Measurements from ENCODE around the gene TRIM2.

TRIM2 gene

GRCh38 chr4:153238135-153238919, 34.1 kb downstream of the TRIM2 start:
- H3F3A ChIP-seq (ENCODE audit: insufficient read depth, low read length): no peaks in the 10 kb centered on the region
- no peaks in the 10 kb centered on the region for H3K27me3 ChIP-seq (replicated peaks; ENCODE audit: insufficient read depth, low read length)
- H3K4me3 ChIP-seq (ENCODE audit: low read length): no peak overlapping the region
- H3K9ac ChIP-seq (ENCODE audit: low read length): no peak overlapping the region
- H3K79me2 ChIP-seq (ENCODE audit: low read length): no peaks in the 10 kb centered on the region
- H3K9me2 ChIP-seq (replicated peaks; ENCODE audit: insufficient read depth, low read length): no peaks in the 10 kb centered on the region
- no peaks in the 10 kb centered on the region for H3K4me1 ChIP-seq (ENCODE audit: low read length)
- no peak overlapping the region for H3K27ac ChIP-seq (ENCODE audit: low read length)
- no peak overlapping the region for H3K4me2 ChIP-seq (ENCODE audit: low read depth, low read length)
- no peak for TF ChIP-seq EZH2 (optimal IDR thresholded peaks at IDR 0.05; ENCODE audit: low read depth, low read length)
- no peak for TF ChIP-seq EZH2phosphoT487 (IDR thresholded peaks at IDR 0.05; ENCODE audit: low read length)
- no peak for TF ChIP-seq CTCF (IDR thresholded peaks at IDR 0.05; ENCODE audit: low read length)
- no peak for DNase-seq
- no peaks in the 10 kb centered on the region for H3K9me3 ChIP-seq (replicated peaks; ENCODE audit: insufficient read depth, low read length)
- H4K20me1 ChIP-seq (ENCODE audit: insufficient read depth, low read length): no peaks in the 10 kb centered on the region
- H3K36me3 ChIP-seq (replicated peaks; ENCODE audit: insufficient read depth, low read length): no peaks in the 10 kb centered on the region
- no peak overlapping the region for H2AFZ ChIP-seq (ENCODE audit: low read length)

GRCh38 chr4:153239409-153239808, 35.2 kb downstream of the TRIM2 start:
- Histone ChIP-seq H3K79me2 (ENCODE audit: low read length) (no peaks in the 10 kb centered on the region), H3K27ac (ENCODE audit: low read length) (no peak overlapping the region), H2AFZ (ENCODE audit: low read length) (no peak overlapping the region), H3F3A (ENCODE audit: insufficient read depth, low read length) (no peaks in the 10 kb centered on the region), H3K4me1 (ENCODE audit: low read length) (no peaks in the 10 kb centered on the region), H3K9ac (ENCODE audit: low read length) (no peak overlapping the region), H3K27me3 (replicated peaks; ENCODE audit: insufficient read depth, low read length) (no peaks in the 10 kb centered on the region), H3K36me3 (replicated peaks; ENCODE audit: insufficient read depth, low read length) (no peaks in the 10 kb centered on the region), H3K9me2 (replicated peaks; ENCODE audit: insufficient read depth, low read length) (no peaks in the 10 kb centered on the region), H4K20me1 (ENCODE audit: insufficient read depth, low read length) (no peaks in the 10 kb centered on the region), H3K4me3 (ENCODE audit: low read length) (no peak overlapping the region), H3K9me3 (replicated peaks; ENCODE audit: insufficient read depth, low read length) (no peaks in the 10 kb centered on the region), H3K4me2 (ENCODE audit: low read depth, low read length) (no peak overlapping the region)
- DNase-seq: no peak
- no peak for TF ChIP-seq EZH2 (optimal IDR thresholded peaks at IDR 0.05; ENCODE audit: low read depth, low read length)
- no peak for TF ChIP-seq EZH2phosphoT487 (IDR thresholded peaks at IDR 0.05; ENCODE audit: low read length)
- no peak for TF ChIP-seq CTCF (IDR thresholded peaks at IDR 0.05; ENCODE audit: low read length)

- Histone ChIP-seq H3K4me1 (ENCODE audit: low read length) (no peaks in the 10 kb centered on the region), H4K20me1 (ENCODE audit: insufficient read depth, low read length) (no peaks in the 10 kb centered on the region), H3K9ac (ENCODE audit: low read length) (no peak overlapping the region), H2AFZ (ENCODE audit: low read length) (no peak overlapping the region), H3F3A (ENCODE audit: insufficient read depth, low read length) (no peaks in the 10 kb centered on the region), H3K4me2 (ENCODE audit: low read depth, low read length) (no peak overlapping the region), H3K4me3 (ENCODE audit: low read length) (no peak overlapping the region), H3K9me2 (replicated peaks; ENCODE audit: insufficient read depth, low read length) (no peaks in the 10 kb centered on the region), H3K27ac (ENCODE audit: low read length) (no peak overlapping the region), H3K9me3 (replicated peaks; ENCODE audit: insufficient read depth, low read length) (no peaks in the 10 kb centered on the region), H3K79me2 (ENCODE audit: low read length) (no peaks in the 10 kb centered on the region), H3K36me3 (replicated peaks; ENCODE audit: insufficient read depth, low read length) (no peaks in the 10 kb centered on the region), H3K27me3 (replicated peaks; ENCODE audit: insufficient read depth, low read length) (no peaks in the 10 kb centered on the region)
- TF ChIP-seq EZH2 (optimal IDR thresholded peaks at IDR 0.05; ENCODE audit: low read depth, low read length): no peak
- TF ChIP-seq EZH2phosphoT487 (IDR thresholded peaks at IDR 0.05; ENCODE audit: low read length): no peak
- TF ChIP-seq CTCF (IDR thresholded peaks at IDR 0.05; ENCODE audit: low read length): no peak
- DNase-seq: no peak
Observed at GRCh38 chr4:153241295-153241694, 37.1 kb downstream of the TRIM2 start.
